Measurements from ENCODE around the gene PAPLN.

Gene PAPLN

GRCh38 chr14:73227812-73228781 lies 9.2 kb upstream of the PAPLN start:
- DNase-seq (ENCODE audit: low read depth in 1 of 2, low spot score in 1 of 2) = no peak

- no peak for DNase-seq (ENCODE audit: low read depth in 1 of 2, low spot score in 1 of 2)
Observed at GRCh38 chr14:73230051-73230450, 7.3 kb upstream of the PAPLN start.

GRCh38 chr14:73231981-73232851 lies 5.1 kb upstream of the PAPLN start:
- no peak for DNase-seq (ENCODE audit: low read depth in 1 of 2, low spot score in 1 of 2)

DNA sequence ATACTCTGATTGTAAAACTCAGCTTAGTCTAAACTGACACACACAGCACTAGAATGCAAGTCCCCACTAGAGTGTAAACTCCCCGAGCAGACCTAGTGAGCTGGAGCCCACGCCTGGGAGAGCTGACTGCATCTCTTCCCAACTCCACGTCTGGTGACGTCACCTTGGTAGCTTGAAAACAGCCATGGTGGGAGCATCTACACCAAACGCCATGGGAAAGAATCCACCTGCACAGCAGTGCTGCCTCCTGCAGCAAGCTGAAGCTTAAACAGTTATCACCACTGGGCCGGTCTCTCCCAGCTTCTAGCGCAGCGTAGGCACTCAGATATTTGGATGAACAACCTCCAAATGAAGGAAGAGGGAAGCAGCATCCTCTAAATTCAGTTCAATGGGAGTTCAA lies 4.3 kb upstream of the PAPLN start:
- no peak for DNase-seq (ENCODE audit: low read depth in 1 of 2, low spot score in 1 of 2)

DNA sequence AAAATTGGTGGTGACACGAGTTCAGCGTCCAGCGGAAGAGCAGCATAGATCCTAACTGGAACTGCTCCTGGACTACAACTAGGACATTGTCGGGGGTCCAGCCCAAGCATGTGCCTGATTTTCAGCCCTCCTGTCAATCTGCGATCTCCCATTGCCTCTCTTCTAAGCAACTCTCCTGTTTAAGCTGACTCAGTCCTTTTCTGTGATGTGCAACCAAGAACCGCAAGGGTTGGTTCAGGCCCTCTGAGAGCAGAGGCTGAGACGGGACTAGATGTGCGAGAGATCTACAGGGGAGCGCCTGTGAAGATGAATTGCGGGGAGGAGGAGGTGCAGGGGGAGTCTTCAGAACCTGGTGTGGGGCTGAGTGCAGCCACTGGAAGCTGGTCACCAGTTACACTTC lies 3.7 kb upstream of the PAPLN start:
- DNase-seq (ENCODE audit: low read depth in 1 of 2, low spot score in 1 of 2) = no peak

DNA sequence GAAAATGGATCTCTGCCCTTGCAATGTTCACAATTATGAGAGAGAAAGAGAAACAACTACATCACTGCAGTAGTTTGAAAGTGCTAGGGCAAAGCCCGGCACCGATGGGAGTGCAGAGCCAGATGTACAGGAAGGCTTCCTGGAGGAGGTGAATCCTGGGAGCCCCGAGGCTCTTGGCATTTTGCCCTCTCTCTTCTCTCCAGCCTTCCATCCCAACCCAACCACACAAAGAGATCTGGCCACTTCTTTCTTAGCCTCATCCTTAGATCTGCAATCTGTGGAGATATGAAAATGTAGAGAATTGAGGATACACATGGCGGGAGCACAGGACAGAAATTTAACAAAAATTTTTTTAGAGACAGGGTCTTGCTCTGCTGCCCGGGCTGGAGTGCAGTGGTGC lies 3.3 kb upstream of the PAPLN start:
- no peak for DNase-seq (ENCODE audit: low read depth in 1 of 2, low spot score in 1 of 2)

DNA sequence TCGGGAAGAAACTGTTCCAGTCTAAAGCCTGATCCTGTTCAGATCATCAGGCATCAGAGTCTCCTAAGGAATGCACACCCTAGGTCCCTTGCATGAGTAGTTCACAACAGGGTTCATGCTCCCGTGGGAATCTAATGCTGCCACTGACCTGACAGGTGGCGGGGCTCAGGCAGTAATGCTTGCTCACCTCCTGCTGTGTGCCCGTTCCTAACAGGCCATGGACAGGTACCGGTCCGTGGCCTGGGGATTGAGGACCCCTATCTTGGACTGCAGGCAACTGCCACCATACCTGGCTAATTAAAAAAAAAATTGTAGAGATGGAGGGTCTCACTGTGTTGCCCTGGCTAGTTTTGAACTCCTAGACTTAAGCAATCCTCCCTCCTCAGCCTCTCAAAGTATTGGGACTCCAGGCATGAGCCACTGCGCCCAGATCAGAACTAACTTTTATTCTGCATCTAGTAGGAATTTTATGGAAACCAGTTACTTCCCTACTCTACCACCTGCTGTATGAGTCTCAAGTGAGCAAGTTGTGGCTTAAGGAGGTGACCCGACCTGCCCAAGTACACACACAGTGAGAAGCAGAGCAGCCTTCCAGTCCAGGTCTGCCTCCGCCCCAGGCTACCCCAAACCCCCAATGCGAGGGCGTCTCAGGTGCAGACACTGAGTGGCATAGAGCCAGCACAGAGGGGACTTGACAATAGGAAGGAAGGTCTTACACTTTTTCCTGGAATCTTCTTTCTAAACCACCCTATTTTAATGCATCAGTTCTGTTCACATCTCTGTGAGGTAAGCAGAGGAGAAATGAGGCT lies 2.5 kb upstream of the PAPLN start:
- no peak for DNase-seq (ENCODE audit: low read depth in 1 of 2, low spot score in 1 of 2)

GRCh38 chr14:73235531-73236155 lies 1.7 kb upstream of the PAPLN start:
- DNase-seq (ENCODE audit: low read depth in 1 of 2, low spot score in 1 of 2) = no peak

- DNase-seq (ENCODE audit: low read depth in 1 of 2, low spot score in 1 of 2) = no peak
Observed at GRCh38 chr14:73236157-73236556, 1.1 kb upstream of the PAPLN start.

- no peak for DNase-seq (ENCODE audit: low read depth in 1 of 2, low spot score in 1 of 2)
Observed at GRCh38 chr14:73236752-73237218, 521 bp upstream of the PAPLN start.

GRCh38 chr14:73237786-73238423 lies 599 bp downstream of the PAPLN start:
- DNase-seq (ENCODE audit: low read depth in 1 of 2, low spot score in 1 of 2) = no peak

- DNase-seq (ENCODE audit: low read depth in 1 of 2, low spot score in 1 of 2) = no peak
Observed at GRCh38 chr14:73238424-73238852, 1.1 kb downstream of the PAPLN start.

- DNase-seq (ENCODE audit: low read depth in 1 of 2, low spot score in 1 of 2) = no peak
Observed at GRCh38 chr14:73238941-73239340, 1.6 kb downstream of the PAPLN start.

GRCh38 chr14:73239393-73240241 lies 2.3 kb downstream of the PAPLN start:
- DNase-seq (ENCODE audit: low read depth in 1 of 2, low spot score in 1 of 2) = no peak

GRCh38 chr14:73240816-73241480 lies 3.6 kb downstream of the PAPLN start:
- no peak for DNase-seq (ENCODE audit: low read depth in 1 of 2, low spot score in 1 of 2)

DNA sequence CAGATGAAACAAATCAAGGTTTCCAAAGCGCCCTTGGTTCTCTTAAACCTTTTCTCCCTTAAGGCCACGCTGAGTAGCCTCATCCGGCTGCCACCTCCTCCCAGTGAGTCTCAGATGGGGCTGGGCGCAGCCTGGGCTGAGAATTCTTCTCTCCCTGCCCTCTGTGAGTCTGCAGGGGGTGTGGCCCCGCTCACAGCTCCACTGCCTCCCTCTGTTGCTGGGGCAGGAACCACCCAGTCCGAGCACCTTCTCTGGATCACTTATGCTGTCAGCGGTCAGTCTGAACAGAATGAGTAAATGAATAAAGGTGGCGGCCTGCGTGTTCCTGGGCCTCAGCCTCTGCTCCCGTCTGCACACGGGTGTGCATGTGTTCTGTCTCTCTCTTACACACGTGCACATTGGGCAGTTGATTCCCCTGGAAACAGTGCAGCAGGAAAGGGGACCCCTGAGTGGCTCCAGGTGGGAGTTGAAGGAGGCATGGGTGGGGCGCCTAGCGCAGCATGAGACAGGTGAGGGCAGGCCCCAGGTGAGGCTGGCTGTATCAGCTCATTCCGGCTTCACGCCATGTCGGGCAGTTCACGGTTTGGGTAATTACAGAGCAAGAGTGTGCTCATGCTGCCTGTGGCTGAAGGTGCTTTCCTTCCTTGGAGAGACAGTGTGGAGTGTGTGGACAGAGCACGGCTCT lies 4.3 kb downstream of the PAPLN start:
- no peak for DNase-seq (ENCODE audit: low read depth in 1 of 2, low spot score in 1 of 2)

- DNase-seq (ENCODE audit: low read depth in 1 of 2, low spot score in 1 of 2) = no peak
Observed at GRCh38 chr14:73242357-73242901, 5.1 kb downstream of the PAPLN start.

GRCh38 chr14:73243341-73243740 lies 6.0 kb downstream of the PAPLN start:
- DNase-seq (ENCODE audit: low read depth in 1 of 2, low spot score in 1 of 2) = no peak
